SK-N-MC (cell line): Measurements from ENCODE around the gene MAP3K3.

Source experiments
- EZH2 ChIP-seq: fragments of 200-600 bp; sonication (generic); IDR thresholded peaks from one replicate; pipeline ENCODE4 v1.6.1; 2017; ENCODE audit warnings: antibody characterized with exemption
- POLR2AphosphoS5 ChIP-seq: IDR thresholded peaks from 2 replicates; pipeline ENCODE4 v1.6.1; 2012; ENCODE audit warnings: mild to moderate bottlenecking, low read depth, low read length, borderline replicate concordance

- TF ChIP-seq EZH2 (no peak), POLR2AphosphoS5 (no peak)
Measured at GRCh38 chr17:63611354-63611753, 10.9 kb upstream of the MAP3K3 start.
